ENCODE results near the gene ATP8B3. TPM values are rescaled to one million over a fixed set of nuclear protein-coding genes. Genes with fewer than 3 reads are reported as not detected.

Gene ATP8B3
- total RNA-seq, 1 donor from 2014 or later, result 4.2 TPM

- no peak for DNase-seq (ENCODE audit: low read depth)
These were observed 55.2 kb downstream of the ATP8B3 start for GRCh38 chr19:1756705-1757465.

GRCh38 chr19:1756264-1756663, 55.8 kb downstream of the ATP8B3 start:
- no peak for DNase-seq (ENCODE audit: low read depth)

- no peak for DNase-seq (ENCODE audit: low read depth)
These were observed 56.5 kb downstream of the ATP8B3 start for GRCh38 chr19:1755467-1756171.

GRCh38 chr19:1754636-1755466, 57.2 kb downstream of the ATP8B3 start:
- DNase-seq (ENCODE audit: low read depth), result no peak

GRCh38 chr19:1754018-1754635, 57.9 kb downstream of the ATP8B3 start:
- DNase-seq (ENCODE audit: low read depth), result no peak

- no peak for DNase-seq (ENCODE audit: low read depth)
These were observed 59.0 kb downstream of the ATP8B3 start, which contains the start of gene ONECUT3 for GRCh38 chr19:1752757-1753728. Gene ONECUT3, plus strand, starts transcription at chr19:1753506. Its CDS starts 157 bp downstream, at chr19:1753663.

- DNase-seq (ENCODE audit: low read depth), result no peak
These were observed 59.9 kb downstream of the ATP8B3 start for GRCh38 chr19:1752009-1752756.

- no peak for DNase-seq (ENCODE audit: low read depth)
These were observed 60.6 kb downstream of the ATP8B3 start for GRCh38 chr19:1751367-1752008.

GRCh38 chr19:1750343-1751021, 61.6 kb downstream of the ATP8B3 start:
- no peak for DNase-seq (ENCODE audit: low read depth)

GRCh38 chr19:1749373-1750342, 62.4 kb downstream of the ATP8B3 start:
- DNase-seq (ENCODE audit: low read depth), result no peak

GRCh38 chr19:1748873-1749341, 63.2 kb downstream of the ATP8B3 start:
- DNase-seq (ENCODE audit: low read depth), result no peak

- no peak for DNase-seq (ENCODE audit: low read depth)
These were observed 63.8 kb downstream of the ATP8B3 start for GRCh38 chr19:1748115-1748872.

- DNase-seq (ENCODE audit: low read depth), result peak; percentile 88
These were observed 64.6 kb downstream of the ATP8B3 start for GRCh38 chr19:1747285-1748114.

GRCh38 chr19:1746401-1747284, 65.4 kb downstream of the ATP8B3 start:
- DNase-seq (ENCODE audit: low read depth), result peak; percentile 23

- peak; percentile 5 for DNase-seq (ENCODE audit: low read depth)
These were observed 66.5 kb downstream of the ATP8B3 start for GRCh38 chr19:1745589-1746031.

Measured in renal cortical epithelial cell (primary cell).